Neural cell (in vitro differentiated cells): Measurements from ENCODE around the gene PDE6A. TPM values are rescaled to one million over a fixed set of nuclear protein-coding genes. Genes with fewer than 3 reads are reported as not detected.

ENCODE experiments used
- H2AFZ ChIP-seq: fragments of 200-600, 300-800 bp; sonication (generic), shearing (Covaris generic); 2 replicates; pipeline ENCODE4 v1.6.0; 2014; ENCODE audit warnings: low read depth, mild to moderate bottlenecking, antibody characterized with exemption, low read length, moderate library complexity
- H3F3A ChIP-seq: fragments of 200-600 bp; shearing (Covaris generic); 2 replicates; pipeline ENCODE4 v1.6.1; 2016; ENCODE audit warnings: mild to moderate bottlenecking, moderate library complexity, mixed read lengths, antibody characterized with exemption, low read length; ENCODE audit not compliant: insufficient read depth, poor library complexity, severe bottlenecking
- H3K27ac ChIP-seq: fragments of 200-600, 300-800 bp; sonication (generic), shearing (Covaris generic); 2 replicates; pipeline ENCODE4 v1.5.1; 2014; ENCODE audit warnings: mild to moderate bottlenecking, low read length, moderate library complexity
- H3K27me3 ChIP-seq: fragments of 300-800, 200-600 bp; sonication (generic), shearing (Covaris generic); 2 replicates; pipeline ENCODE4 v1.6.0; 2014; ENCODE audit warnings: mild to moderate bottlenecking, low read depth, low read length, moderate library complexity; ENCODE audit not compliant: insufficient read depth
- H3K36me3 ChIP-seq: fragments of 300-800, 200-600 bp; sonication (generic), shearing (Covaris generic); 2 replicates; pipeline ENCODE4 v1.5.1; 2014; ENCODE audit warnings: mild to moderate bottlenecking, antibody characterized with exemption, low read length, moderate library complexity; ENCODE audit not compliant: insufficient read depth
- H3K4me2 ChIP-seq: fragments of 300-800, 200-600 bp; sonication (generic), shearing (Covaris generic); 2 replicates; pipeline ENCODE4 v1.6.0; 2014; ENCODE audit warnings: mild to moderate bottlenecking, low read length
- H3K4me3 ChIP-seq: fragments of 300-800, 200-600 bp; sonication (generic), shearing (Covaris generic); 2 replicates; pipeline ENCODE4 v1.5.1; 2014; ENCODE audit warnings: mild to moderate bottlenecking, low read length, moderate library complexity
- H3K79me2 ChIP-seq: fragments of 200-600 bp; shearing (Covaris generic); replicated peaks from 2 replicates; pipeline ENCODE4 v1.6.0; 2014; ENCODE audit warnings: mild to moderate bottlenecking, low read length, moderate library complexity; ENCODE audit not compliant: insufficient read depth
- H3K9ac ChIP-seq: fragments of 300-800, 200-600 bp; sonication (generic), shearing (Covaris generic); 2 replicates; pipeline ENCODE4 v1.6.1; 2016; ENCODE audit warnings: mild to moderate bottlenecking, low read length, mixed read lengths
- H3K9me2 ChIP-seq: fragments of 200-600 bp; shearing (Covaris generic); 2 replicates; pipeline ENCODE4 v1.6.1; 2016; ENCODE audit warnings: mild to moderate bottlenecking, low read length, mixed read lengths; ENCODE audit not compliant: insufficient read depth
- H3K9me3 ChIP-seq: fragments of 200-600, 300-800 bp; sonication (generic), shearing (Covaris generic); 2 replicates; pipeline ENCODE4 v1.6.1; 2016; ENCODE audit warnings: mild to moderate bottlenecking, mixed run types, low read length, moderate library complexity, mixed read lengths
- H4K20me1 ChIP-seq: fragments of 200-600 bp; shearing (Covaris generic); 2 replicates; pipeline ENCODE4 v1.6.1; 2016; ENCODE audit warnings: mild to moderate bottlenecking, mixed run types; ENCODE audit not compliant: insufficient read depth
- CTCF ChIP-seq: fragments of 450-650 bp; IDR thresholded peaks from 2 replicates; pipeline ENCODE4 v1.5.1; 2014; ENCODE audit warnings: antibody characterized with exemption, mild to moderate bottlenecking, moderate library complexity; ENCODE audit not compliant: poor library complexity, severe bottlenecking
- EP300 ChIP-seq: fragments of 450-650 bp; conservative IDR thresholded peaks from 2 replicates; pipeline ENCODE4 v1.6.1; 2014; ENCODE audit warnings: antibody characterized with exemption, mild to moderate bottlenecking, moderate library complexity; ENCODE audit not compliant: poor library complexity, severe bottlenecking
- EZH2 ChIP-seq: fragments of 200-600, 300-800 bp; shearing (Covaris generic), sonication (generic); IDR thresholded peaks from 2 replicates; pipeline ENCODE4 v1.6.1; 2014; ENCODE audit warnings: antibody characterized with exemption, low read length, borderline replicate concordance, mild to moderate bottlenecking; ENCODE audit not compliant: insufficient read depth, poor library complexity, severe bottlenecking
- MXI1 ChIP-seq: fragments of 450-650 bp; conservative IDR thresholded peaks from 2 replicates; pipeline ENCODE4 v1.6.1; 2014; ENCODE audit warnings: antibody characterized with exemption, mild to moderate bottlenecking; ENCODE audit not compliant: poor library complexity, severe bottlenecking
- POLR2AphosphoS5 ChIP-seq: IDR thresholded peaks from 2 replicates; pipeline ENCODE4 v1.6.1; 2012
- RAD21 ChIP-seq: fragments of 450-650 bp; conservative IDR thresholded peaks from 2 replicates; pipeline ENCODE4 v1.6.1; 2014; ENCODE audit warnings: antibody characterized with exemption, mild to moderate bottlenecking, moderate library complexity
- SMC3 ChIP-seq: fragments of 450-650 bp; conservative IDR thresholded peaks from 2 replicates; pipeline ENCODE4 v1.6.1; 2014; ENCODE audit warnings: antibody characterized with exemption, mild to moderate bottlenecking, moderate library complexity; ENCODE audit not compliant: poor library complexity
- TAF1 ChIP-seq: IDR thresholded peaks from 2 replicates; pipeline ENCODE4 v1.6.1; 2012; ENCODE audit warnings: low read depth
- polyA plus RNA-seq: library from polyadenylated mRNA; depleted of rRNA; stranded (reverse); fragments of >200 nt; gene quantifications from 2 replicates; pipeline ENCODE4 v1.2.3, GENCODE V29; 2014
- TF ChIP-seq, protein P1 (sequence below): IDR thresholded peaks from 2 replicates; pipeline ENCODE4 v1.6.1; 2012; ENCODE audit warnings: borderline replicate concordance

The PDE6A gene
- polyA plus RNA-seq, 1 donor from 2014 or later = not detected

DNA sequence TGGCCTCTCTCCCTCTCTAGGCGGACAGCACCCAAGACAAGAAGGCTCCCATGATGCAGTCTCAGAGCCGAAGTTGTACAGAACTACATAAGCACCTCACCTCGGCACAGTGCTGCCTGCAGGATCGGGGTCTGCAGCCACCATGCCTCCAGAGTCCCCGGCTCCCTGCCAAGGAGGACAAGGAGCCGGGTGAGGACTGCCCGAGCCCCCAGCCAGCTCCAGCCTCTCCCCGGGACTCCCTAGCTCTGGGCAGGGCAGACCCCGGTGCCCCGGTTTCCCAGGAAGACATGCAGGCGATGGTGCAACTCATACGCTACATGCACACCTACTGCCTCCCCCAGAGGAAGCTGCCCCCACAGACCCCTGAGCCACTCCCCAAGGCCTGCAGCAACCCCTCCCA, 112.0 kb downstream of the PDE6A start:
- no peak for TF ChIP-seq CTCF
- no peak for TF ChIP-seq EP300
- no peak for TF ChIP-seq TAF1
- no peak for TF ChIP-seq RAD21
- TF ChIP-seq, protein P1, sequence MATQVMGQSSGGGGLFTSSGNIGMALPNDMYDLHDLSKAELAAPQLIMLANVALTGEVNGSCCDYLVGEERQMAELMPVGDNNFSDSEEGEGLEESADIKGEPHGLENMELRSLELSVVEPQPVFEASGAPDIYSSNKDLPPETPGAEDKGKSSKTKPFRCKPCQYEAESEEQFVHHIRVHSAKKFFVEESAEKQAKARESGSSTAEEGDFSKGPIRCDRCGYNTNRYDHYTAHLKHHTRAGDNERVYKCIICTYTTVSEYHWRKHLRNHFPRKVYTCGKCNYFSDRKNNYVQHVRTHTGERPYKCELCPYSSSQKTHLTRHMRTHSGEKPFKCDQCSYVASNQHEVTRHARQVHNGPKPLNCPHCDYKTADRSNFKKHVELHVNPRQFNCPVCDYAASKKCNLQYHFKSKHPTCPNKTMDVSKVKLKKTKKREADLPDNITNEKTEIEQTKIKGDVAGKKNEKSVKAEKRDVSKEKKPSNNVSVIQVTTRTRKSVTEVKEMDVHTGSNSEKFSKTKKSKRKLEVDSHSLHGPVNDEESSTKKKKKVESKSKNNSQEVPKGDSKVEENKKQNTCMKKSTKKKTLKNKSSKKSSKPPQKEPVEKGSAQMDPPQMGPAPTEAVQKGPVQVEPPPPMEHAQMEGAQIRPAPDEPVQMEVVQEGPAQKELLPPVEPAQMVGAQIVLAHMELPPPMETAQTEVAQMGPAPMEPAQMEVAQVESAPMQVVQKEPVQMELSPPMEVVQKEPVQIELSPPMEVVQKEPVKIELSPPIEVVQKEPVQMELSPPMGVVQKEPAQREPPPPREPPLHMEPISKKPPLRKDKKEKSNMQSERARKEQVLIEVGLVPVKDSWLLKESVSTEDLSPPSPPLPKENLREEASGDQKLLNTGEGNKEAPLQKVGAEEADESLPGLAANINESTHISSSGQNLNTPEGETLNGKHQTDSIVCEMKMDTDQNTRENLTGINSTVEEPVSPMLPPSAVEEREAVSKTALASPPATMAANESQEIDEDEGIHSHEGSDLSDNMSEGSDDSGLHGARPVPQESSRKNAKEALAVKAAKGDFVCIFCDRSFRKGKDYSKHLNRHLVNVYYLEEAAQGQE = no peak
- no peak for TF ChIP-seq SMC3
- no peak for TF ChIP-seq MXI1
- TF ChIP-seq EZH2 = no peak
- no peak for TF ChIP-seq POLR2AphosphoS5
- Histone ChIP-seq H3K4me3 (no peak overlapping the region), H3K9me3 (no peaks in the 10 kb centered on the region), H2AFZ (no peak overlapping the region), H3K27ac (no peak overlapping the region), H3K9me2 (no peaks in the 10 kb centered on the region), H3K36me3 (no peaks in the 10 kb centered on the region), H3F3A (no peaks in the 10 kb centered on the region), H3K27me3 (no peaks in the 10 kb centered on the region), H3K9ac (no peak overlapping the region), H4K20me1 (no peaks in the 10 kb centered on the region), H3K79me2 (no peaks in the 10 kb centered on the region), H3K4me2 (no peak overlapping the region)

- H3K4me3 ChIP-seq = no peak overlapping the region
- H3K27me3 ChIP-seq = no peaks in the 10 kb centered on the region
- H3K79me2 ChIP-seq = no peaks in the 10 kb centered on the region
- H3K9me2 ChIP-seq = no peaks in the 10 kb centered on the region
- no peak overlapping the region for H2AFZ ChIP-seq
- no peak overlapping the region for H3K27ac ChIP-seq
- no peaks in the 10 kb centered on the region for H3K36me3 ChIP-seq
- no peak overlapping the region for H3K9ac ChIP-seq
- H3K9me3 ChIP-seq = no peaks in the 10 kb centered on the region
- no peaks in the 10 kb centered on the region for H3F3A ChIP-seq
- H4K20me1 ChIP-seq = no peaks in the 10 kb centered on the region
- no peak overlapping the region for H3K4me2 ChIP-seq
- TF ChIP-seq SMC3 = no peak
- TF ChIP-seq POLR2AphosphoS5 = no peak
- no peak for TF ChIP-seq TAF1
- TF ChIP-seq CTCF = no peak
- TF ChIP-seq, protein P1 = no peak
These were observed 113.1 kb downstream of the PDE6A start for GRCh38 chr5:149831492-149831891.
